HepG2 (cell line): ENCODE measurements around the gene TK1. TPM values are rescaled to one million over a fixed set of nuclear protein-coding genes. Genes with fewer than 3 reads are reported as not detected.

Experiments used
- ATF7 ChIP-seq, 2 experiments: fragments of 450-650 bp in 1 of 2; sonication (generic) in 1 of 2; formaldehyde crosslinking in 1 of 2; IDR thresholded peaks; 2 replicates each; pipeline versions ENCODE4 v1.4.0 to v1.6.1; 2016 to 2020; ENCODE audit warnings: antibody characterized with exemption in 1 of 2, mild to moderate bottlenecking in 1 of 2, missing genetic modification reagents in 1 of 2
- CERS6 ChIP-seq: sonication (generic); formaldehyde crosslinking; IDR thresholded peaks from 2 replicates; pipeline ENCODE4 v1.5.0; 2020; ENCODE audit warnings: missing genetic modification reagents
- EEA1 ChIP-seq: sonication (generic); formaldehyde crosslinking; IDR thresholded peaks from 2 replicates; pipeline ENCODE4 v1.5.1; 2020; ENCODE audit warnings: mild to moderate bottlenecking, missing genetic modification reagents, borderline replicate concordance
- GATAD1 ChIP-seq: IDR thresholded peaks from 2 replicates; pipeline ENCODE4 v1.6.1; 2016; ENCODE audit warnings: missing genetic modification reagents, missing compliant biosample characterization
- HES4 ChIP-seq: sonication (generic); formaldehyde crosslinking; IDR thresholded peaks from 2 replicates; pipeline ENCODE4 v1.9.0; 2021; ENCODE audit warnings: mild to moderate bottlenecking, missing genetic modification reagents, borderline replicate concordance
- KDM3A ChIP-seq: IDR thresholded peaks from 2 replicates; pipeline ENCODE4 v1.6.1; 2018; ENCODE audit warnings: low read depth, missing compliant biosample characterization
- NR2F2 ChIP-seq: IDR thresholded peaks from 2 replicates; pipeline ENCODE4 v1.6.1; 2012; ENCODE audit warnings: low read depth, inconsistent platforms, borderline replicate concordance
- PPARG ChIP-seq: conservative IDR thresholded peaks from 2 replicates; pipeline ENCODE4 v1.6.1; 2016; ENCODE audit warnings: missing biosample characterization, missing genetic modification reagents
- SIX4 ChIP-seq: sonication (generic); formaldehyde crosslinking; IDR thresholded peaks from 2 replicates; pipeline ENCODE4 v1.4.0; 2020; ENCODE audit warnings: missing genetic modification reagents
- SRSF4 ChIP-seq: fragments of 200-400 bp; formaldehyde crosslinking; IDR thresholded peaks from one replicate; pipeline ENCODE4 v1.6.1; 2018; ENCODE audit warnings: mild to moderate bottlenecking, low read depth, low read length, moderate library complexity; ENCODE audit not compliant: poor library complexity, severe bottlenecking
- SSRP1 ChIP-seq: IDR thresholded peaks from 2 replicates; pipeline ENCODE4 v1.6.1; 2016; ENCODE audit warnings: control low read depth
- ZBTB14 ChIP-seq: sonication (generic); formaldehyde crosslinking; IDR thresholded peaks from 2 replicates; pipeline ENCODE4 v1.4.0; 2020; ENCODE audit warnings: missing genetic modification reagents
- ZNF225 ChIP-seq: sonication (generic); formaldehyde crosslinking; IDR thresholded peaks from 2 replicates; pipeline ENCODE4 v1.4.0; 2020; ENCODE audit warnings: mild to moderate bottlenecking, missing genetic modification reagents
- ZNF260 ChIP-seq: sonication (generic); formaldehyde crosslinking; IDR thresholded peaks from 2 replicates; pipeline ENCODE4 v1.4.0; 2020; ENCODE audit warnings: missing genetic modification reagents, low read depth, mild to moderate bottlenecking, borderline replicate concordance
- ZNF350 ChIP-seq: sonication (generic); formaldehyde crosslinking; IDR thresholded peaks from 2 replicates; pipeline ENCODE4 v1.4.0; 2020; ENCODE audit warnings: mild to moderate bottlenecking, low read depth, missing genetic modification reagents, borderline replicate concordance
- ZNF629 ChIP-seq: sonication (generic); formaldehyde crosslinking; conservative IDR thresholded peaks from 2 replicates; pipeline ENCODE4 v1.5.0; 2020; ENCODE audit warnings: missing genetic modification reagents
- ZNF720 ChIP-seq: sonication (generic); formaldehyde crosslinking; IDR thresholded peaks from 2 replicates; pipeline ENCODE4 v1.4.0; 2020; ENCODE audit warnings: missing genetic modification reagents
- ZNF839 ChIP-seq: sonication (generic); formaldehyde crosslinking; IDR thresholded peaks from 2 replicates; pipeline ENCODE4 v1.4.0; 2020; ENCODE audit warnings: missing genetic modification reagents, mild to moderate bottlenecking, borderline replicate concordance
- ZNF850 ChIP-seq: sonication (generic); formaldehyde crosslinking; conservative IDR thresholded peaks from 2 replicates; pipeline ENCODE4 v1.9.0; 2021; ENCODE audit warnings: mild to moderate bottlenecking, missing genetic modification reagents
- ZNF878 ChIP-seq: sonication (generic); formaldehyde crosslinking; IDR thresholded peaks from 2 replicates; pipeline ENCODE4 v1.8.1; 2023; ENCODE audit warnings: mild to moderate bottlenecking, missing genetic modification reagents, moderate library complexity
- polyA plus RNA-seq, 8 experiments: library from polyadenylated mRNA; depleted of rRNA in 3 of 8; stranded (reverse) in 7 of 8; unstranded in 1 of 8; fragments of >200 nt; fragmentation: Illumina TruSeq in 4 of 8; extraction: Trizol in 4 of 8; gene quantifications; 2 replicates each; pipeline versions ENCODE4 v1.2.1 to v1.2.3, GENCODE V29; 2011 to 2016; ENCODE audit warnings: low read depth in 4 of 8, missing spikeins in 1 of 8, mixed read lengths in 1 of 8; ENCODE audit not compliant: insufficient read depth in 1 of 8
- total RNA-seq, 5 experiments: library from RNA; depleted of rRNA; stranded (reverse); fragments of >200 nt; fragmentation: Illumina TruSeq; extraction: Trizol; gene quantifications; 2 replicates each; pipeline ENCODE4 v1.2.3, GENCODE V29; 2016; ENCODE audit warnings: low read depth in 1 of 5
- TF ChIP-seq, protein P1 (sequence below): sonication (generic); formaldehyde crosslinking; IDR thresholded peaks from 2 replicates; pipeline ENCODE4 v1.4.0; 2020; ENCODE audit warnings: missing genetic modification reagents, borderline replicate concordance
- TF ChIP-seq, protein P2 (sequence below): IDR thresholded peaks from 2 replicates; pipeline ENCODE4 v1.6.1; 2016

The TK1 gene
- total and polyA plus RNA-seq, 2 of the 13 experiments (the other 11 are each of a cell fraction or from before 2014, with no cell fraction given): 45.0 to 96.0 TPM

DNA sequence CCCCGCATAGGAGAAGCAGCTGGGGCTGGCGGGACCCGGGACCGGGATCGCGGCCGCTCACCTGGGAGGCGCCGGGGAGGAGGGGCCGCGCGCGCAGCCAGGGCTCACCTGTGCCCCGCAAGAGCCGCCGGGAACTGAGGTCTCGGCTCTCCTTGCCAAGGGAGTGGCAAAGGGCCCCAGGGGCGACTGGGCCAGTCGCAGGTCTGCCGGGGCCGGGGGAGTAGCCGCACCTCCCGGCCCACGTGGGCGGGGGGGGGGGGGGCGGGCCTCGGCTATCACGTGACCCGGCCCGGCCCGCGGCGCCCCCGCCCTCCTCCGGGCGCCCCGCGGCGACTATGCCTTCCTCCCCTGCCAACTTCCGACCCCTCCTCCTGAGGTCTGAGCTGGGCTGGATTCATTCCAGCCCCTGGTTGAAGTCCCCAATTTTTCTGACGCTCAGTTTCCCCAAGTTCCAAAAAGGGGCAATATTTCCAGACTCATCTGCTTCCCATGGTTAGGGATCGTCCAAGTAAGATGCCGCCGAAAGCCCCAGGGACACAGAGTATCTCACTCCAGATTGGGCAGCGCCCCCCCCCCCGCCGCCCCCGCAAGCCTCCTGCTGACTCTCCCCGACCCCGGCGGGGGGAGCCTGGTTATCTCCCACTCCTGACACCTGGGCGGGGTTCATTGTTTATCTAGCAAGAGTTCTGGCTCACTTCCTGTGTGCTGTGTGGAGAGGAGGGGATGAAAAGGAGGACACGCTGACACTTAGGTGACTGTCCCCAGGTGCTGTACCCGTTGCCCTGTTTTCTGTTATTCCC lies 58.1 kb downstream of the TK1 start, which contains the start of gene TMC6 (continued):
- no peak for TF ChIP-seq ZBTB14 (CRISPR knock-in tag)
- no peak for TF ChIP-seq ZNF720 (CRISPR knock-in tag)
- no peak for TF ChIP-seq SIX4 (CRISPR knock-in tag)
- TF ChIP-seq, protein P1, sequence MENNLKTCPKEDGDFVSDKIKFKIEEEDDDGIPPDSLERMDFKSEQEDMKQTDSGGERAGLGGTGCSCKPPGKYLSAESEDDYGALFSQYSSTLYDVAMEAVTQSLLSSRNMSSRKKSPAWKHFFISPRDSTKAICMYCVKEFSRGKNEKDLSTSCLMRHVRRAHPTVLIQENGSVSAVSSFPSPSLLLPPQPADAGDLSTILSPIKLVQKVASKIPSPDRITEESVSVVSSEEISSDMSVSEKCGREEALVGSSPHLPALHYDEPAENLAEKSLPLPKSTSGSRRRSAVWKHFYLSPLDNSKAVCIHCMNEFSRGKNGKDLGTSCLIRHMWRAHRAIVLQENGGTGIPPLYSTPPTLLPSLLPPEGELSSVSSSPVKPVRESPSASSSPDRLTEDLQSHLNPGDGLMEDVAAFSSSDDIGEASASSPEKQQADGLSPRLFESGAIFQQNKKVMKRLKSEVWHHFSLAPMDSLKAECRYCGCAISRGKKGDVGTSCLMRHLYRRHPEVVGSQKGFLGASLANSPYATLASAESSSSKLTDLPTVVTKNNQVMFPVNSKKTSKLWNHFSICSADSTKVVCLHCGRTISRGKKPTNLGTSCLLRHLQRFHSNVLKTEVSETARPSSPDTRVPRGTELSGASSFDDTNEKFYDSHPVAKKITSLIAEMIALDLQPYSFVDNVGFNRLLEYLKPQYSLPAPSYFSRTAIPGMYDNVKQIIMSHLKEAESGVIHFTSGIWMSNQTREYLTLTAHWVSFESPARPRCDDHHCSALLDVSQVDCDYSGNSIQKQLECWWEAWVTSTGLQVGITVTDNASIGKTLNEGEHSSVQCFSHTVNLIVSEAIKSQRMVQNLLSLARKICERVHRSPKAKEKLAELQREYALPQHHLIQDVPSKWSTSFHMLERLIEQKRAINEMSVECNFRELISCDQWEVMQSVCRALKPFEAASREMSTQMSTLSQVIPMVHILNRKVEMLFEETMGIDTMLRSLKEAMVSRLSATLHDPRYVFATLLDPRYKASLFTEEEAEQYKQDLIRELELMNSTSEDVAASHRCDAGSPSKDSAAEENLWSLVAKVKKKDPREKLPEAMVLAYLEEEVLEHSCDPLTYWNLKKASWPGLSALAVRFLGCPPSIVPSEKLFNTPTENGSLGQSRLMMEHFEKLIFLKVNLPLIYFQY (CRISPR knock-in tag): 0 out of 2 replicates have a peak, but pooled peaks have one; percentile 65
- no peak for TF ChIP-seq ZNF850 (CRISPR knock-in tag)
- peak; percentile 11; the same call in 1 of the 2 replicates for TF ChIP-seq ZNF350 (CRISPR knock-in tag)
- no peak for TF ChIP-seq ZNF260
- no peak; the same call in 1 of the 2 replicates for TF ChIP-seq PPARG (CRISPR knock-in tag)
- TF ChIP-seq KDM3A (CRISPR knock-in tag): peak; percentile 43; the same call in 1 of the 2 replicates
- TF ChIP-seq SRSF4: no peak
- TF ChIP-seq HES4: no peak
- peak; percentile 73; the same call in 1 of the 2 replicates for TF ChIP-seq ZNF878 (CRISPR knock-in tag)
- 0 out of 2 replicates have a peak, but pooled peaks have one; percentile 47 for TF ChIP-seq ZNF225 (CRISPR knock-in tag)
- no peak for TF ChIP-seq CERS6 (CRISPR knock-in tag)
- TF ChIP-seq GATAD1 (CRISPR knock-in tag): peak; percentile 23; the same call in 1 of the 2 replicates
- TF ChIP-seq ZNF629: no peak
- TF ChIP-seq, protein P2, sequence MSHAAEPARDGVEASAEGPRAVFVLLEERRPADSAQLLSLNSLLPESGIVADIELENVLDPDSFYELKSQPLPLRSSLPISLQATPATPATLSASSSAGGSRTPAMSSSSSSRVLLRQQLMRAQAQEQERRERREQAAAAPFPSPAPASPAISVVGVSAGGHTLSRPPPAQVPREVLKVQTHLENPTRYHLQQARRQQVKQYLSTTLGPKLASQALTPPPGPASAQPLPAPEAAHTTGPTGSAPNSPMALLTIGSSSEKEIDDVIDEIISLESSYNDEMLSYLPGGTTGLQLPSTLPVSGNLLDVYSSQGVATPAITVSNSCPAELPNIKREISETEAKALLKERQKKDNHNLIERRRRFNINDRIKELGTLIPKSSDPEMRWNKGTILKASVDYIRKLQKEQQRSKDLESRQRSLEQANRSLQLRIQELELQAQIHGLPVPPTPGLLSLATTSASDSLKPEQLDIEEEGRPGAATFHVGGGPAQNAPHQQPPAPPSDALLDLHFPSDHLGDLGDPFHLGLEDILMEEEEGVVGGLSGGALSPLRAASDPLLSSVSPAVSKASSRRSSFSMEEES (CRISPR knock-in tag): peak; percentile 21
- 0 out of 2 replicates have a peak, but pooled peaks have one; percentile 46 for TF ChIP-seq SSRP1 (CRISPR knock-in tag)
- TF ChIP-seq EEA1 (CRISPR knock-in tag): no peak
- peak; percentile 26; the same call in 1 of the 2 replicates for TF ChIP-seq NR2F2
- no peak for TF ChIP-seq ZNF839
- no peak for TF ChIP-seq ATF7 (IDR thresholded peaks at IDR 0.05)
- no peak for TF ChIP-seq ATF7 (CRISPR knock-in tag; IDR thresholded peaks at IDR 0.05)
